NCI-H2107 treated with DMSO at 0.1 percent for 48 hours (cell line): ENCODE measurements around the gene KLHL24.
"Not testable (repeated sequence)": the region's sequence is repeated elsewhere in the genome, so short reads cannot be mapped to it uniquely, and the experiment has no call there.

Source experiments
- DNase-seq: peaks from one replicate; lab custom pipeline; 2025; ENCODE audit not compliant: unreplicated experiment; lab: John Stamatoyannopoulos, UW

KLHL24 gene, protein sequence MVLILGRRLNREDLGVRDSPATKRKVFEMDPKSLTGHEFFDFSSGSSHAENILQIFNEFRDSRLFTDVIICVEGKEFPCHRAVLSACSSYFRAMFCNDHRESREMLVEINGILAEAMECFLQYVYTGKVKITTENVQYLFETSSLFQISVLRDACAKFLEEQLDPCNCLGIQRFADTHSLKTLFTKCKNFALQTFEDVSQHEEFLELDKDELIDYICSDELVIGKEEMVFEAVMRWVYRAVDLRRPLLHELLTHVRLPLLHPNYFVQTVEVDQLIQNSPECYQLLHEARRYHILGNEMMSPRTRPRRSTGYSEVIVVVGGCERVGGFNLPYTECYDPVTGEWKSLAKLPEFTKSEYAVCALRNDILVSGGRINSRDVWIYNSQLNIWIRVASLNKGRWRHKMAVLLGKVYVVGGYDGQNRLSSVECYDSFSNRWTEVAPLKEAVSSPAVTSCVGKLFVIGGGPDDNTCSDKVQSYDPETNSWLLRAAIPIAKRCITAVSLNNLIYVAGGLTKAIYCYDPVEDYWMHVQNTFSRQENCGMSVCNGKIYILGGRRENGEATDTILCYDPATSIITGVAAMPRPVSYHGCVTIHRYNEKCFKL

DNA sequence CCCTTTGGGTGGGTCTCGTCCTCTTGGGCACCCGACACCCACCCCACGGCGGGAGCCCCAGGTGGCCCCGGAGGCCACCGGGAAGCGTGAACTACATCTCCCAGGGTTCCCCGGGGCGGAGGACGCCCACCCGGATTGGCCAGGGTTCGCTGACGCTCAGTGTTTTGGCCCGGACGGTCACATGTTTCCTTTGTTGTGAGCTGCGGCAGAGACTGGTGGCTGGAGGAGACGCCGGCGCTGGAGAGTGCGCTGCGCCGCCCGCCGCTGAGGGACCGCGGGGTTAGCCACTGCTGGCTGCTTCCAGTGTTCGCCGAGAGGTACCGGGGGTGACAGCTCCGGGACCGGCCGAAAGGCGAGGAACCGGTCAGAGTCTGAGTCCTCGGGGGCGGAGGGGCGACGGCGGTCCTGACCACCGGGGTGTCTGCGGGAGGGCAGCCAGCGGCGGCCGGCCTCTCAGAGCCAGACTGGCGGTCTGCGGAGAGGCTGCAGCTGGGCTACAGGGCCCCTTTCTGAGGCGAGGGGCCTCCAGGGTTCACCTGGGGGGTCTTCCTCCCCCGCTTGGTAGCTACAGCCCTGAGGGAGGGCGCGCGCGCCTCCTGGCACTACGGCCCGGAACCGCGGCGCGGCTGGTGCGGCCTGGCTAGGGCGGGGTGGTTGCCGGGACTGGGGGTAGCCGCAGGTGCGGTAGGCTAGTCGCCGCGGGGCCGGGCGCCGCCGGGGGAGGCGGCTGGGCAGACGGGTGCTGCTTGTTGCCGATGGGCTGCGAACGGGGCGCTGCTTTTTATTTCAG, at the start of gene KLHL24:
Gene KLHL24, plus strand, starts transcription at position 193 of the 790 bp plus-strand sequence. CDS start 14,734 bp downstream, outside the sequence.
- DNase-seq = peak; percentile 99

DNA sequence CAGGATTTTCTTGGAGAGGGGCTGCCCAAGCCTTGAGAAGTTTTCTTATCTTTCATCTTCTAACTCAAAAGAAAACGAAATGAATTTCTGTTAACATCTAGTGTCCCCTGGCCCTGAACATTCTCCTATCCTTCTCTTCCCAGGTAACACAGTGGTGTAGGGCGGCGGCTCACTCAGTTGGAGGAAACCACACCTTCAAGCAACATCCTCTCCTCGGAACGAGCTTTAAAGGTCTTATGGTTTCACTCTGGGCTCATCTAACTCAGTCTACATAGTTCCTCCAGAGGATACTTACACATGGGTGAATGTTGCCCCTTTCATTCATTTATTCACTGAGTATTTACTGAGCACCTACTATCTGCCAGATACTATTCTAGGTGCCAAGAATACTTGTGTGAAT, 48.9 kb upstream of the KLHL24 start:
- DNase-seq = no peak

DNA sequence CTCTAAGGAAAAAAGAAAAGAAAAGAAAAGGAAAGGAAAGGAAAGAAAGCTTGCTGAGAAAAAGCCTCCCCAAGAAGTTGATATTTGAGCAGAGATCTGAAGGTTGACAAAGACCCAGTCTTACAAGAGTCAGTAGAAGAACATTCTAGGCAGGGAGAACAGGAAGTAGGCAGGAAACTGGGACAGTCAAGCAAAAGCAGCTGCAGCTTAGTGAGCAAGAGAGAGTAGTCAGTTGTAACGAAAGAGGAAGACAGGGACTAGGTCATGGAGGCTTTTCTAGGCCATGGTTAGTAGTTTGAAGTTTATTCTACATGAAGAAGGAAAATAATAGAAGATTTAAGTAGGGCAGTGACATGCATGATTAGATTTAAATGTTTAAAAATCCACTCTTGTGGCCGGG, 48.1 kb upstream of the KLHL24 start:
- DNase-seq = no peak

DNA sequence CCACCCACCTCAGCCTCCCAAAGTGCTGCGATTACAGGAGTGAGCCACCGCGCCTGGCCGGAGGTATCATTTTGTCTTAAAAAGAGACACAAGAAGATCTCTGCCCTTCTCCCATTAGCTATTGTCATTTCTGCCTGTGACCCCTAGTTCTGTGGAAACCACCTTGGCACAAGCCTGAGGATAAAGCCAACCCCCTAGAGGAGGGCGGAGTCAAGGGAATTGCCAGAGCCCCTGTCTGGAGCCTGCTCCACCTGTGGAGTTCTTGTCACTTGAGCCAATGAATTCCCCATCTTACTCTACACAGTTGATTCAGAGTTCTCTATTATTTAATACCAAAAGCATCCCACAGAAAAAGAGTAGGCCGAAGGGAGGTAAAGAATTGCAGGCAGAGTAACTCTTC, 45.0 kb upstream of the KLHL24 start:
- no peak for DNase-seq

DNA sequence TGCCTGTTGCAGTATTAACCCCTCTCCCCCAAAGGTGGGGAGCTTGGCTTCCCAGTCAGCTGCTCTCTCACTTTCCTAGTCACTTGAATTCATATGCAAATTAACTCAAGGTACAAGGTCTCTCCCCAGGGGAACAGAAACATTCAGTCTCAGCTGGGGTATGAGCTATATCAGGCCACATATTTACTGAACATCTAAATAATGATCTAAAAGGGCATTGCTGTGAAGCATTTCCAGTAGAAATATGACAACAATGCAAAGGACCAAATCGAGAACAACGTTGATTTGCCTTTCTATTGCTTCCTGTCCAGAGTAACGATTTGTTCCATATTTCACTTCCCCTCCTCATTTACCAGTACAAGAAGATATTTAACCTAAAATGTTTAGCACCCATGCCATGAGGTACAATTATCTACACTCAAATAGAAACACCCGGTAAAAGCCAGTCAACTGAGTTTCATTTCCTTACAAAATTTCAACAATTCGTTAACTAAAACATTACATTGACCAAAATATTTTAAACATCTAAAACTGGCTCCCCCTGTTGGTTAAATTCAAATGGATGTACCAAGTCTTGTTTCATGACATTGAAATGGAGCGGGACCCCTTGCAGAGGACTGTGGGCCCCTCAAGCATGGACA, 43.4 kb upstream of the KLHL24 start:
- peak; percentile 41 for DNase-seq

DNA sequence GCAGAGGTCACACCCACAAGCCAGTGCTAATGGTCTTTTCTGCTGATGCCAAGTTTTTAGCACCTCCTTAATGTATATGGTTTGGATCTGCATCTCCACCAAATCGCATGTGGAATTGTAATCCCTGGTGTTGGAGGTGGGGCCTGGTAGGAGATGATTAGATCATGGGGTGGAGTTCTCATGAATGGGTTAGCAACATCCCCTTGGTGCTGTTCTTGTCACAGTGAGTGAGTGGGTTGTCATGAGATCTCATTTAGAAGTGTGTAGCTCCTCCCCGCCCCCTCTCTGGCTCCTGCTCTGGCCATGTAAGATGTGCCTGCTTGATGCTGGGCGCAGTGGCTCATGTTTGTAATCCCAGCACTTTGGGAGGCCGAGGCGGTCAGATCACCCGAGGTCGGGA, 42.6 kb upstream of the KLHL24 start:
- no peak for DNase-seq

DNA sequence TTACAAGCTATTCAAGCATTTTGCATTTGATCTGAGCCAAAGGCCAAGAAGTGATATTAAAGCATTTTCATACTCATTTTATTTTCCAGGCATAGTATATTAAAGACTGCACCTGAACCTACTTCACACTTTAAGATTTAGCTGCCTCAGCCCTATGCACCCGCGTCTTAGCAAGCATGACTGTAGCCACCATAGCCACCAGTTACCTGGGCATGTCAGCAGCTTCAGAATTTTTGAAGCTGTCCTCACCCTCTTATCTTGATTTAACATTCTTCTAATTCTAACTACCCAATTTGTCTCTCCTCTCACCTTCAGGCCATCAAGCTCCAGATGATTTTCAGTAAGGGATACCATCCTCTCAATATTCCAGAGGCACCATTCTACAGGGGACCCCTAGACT, 40.8 kb upstream of the KLHL24 start:
- DNase-seq = no peak

DNA sequence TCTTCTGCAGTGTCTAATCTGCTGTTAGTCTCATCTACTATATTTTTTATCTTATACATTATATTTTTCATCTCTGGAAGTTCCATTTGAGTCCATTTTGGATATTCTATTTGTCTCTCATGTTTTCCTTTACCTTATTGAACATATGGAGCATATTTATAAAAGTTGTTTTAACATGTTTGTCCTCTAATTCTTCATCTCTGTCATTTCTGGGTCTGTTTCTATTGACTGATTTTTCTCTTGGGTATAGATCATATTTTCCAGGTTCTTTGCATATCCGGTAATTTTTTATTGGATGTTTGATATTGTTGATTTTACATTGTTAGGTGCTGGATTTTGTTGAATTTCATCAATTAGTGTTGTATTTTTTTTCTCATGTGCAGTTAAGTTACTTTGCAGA, 37.5 kb upstream of the KLHL24 start:
- DNase-seq = no peak

DNA sequence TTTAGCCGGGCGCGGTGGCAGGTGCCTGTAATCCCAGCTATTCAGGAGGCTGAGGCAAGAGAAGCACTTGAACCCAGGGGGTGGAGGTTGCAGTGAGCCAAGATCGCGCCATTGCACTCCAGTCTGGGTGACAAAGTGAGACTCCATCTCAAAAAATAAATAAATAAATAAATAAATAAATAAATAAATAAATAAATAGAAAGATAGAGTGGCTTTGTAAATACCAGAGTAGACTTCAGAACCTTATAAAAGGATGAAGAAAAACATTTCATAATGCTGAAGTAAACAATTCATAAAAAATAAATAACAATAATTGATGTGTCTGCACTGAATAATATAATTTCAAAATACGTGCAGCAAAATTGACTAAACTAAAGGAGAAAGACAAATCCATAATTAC, 24.1 kb upstream of the KLHL24 start:
- not testable (repeated sequence) for DNase-seq

DNA sequence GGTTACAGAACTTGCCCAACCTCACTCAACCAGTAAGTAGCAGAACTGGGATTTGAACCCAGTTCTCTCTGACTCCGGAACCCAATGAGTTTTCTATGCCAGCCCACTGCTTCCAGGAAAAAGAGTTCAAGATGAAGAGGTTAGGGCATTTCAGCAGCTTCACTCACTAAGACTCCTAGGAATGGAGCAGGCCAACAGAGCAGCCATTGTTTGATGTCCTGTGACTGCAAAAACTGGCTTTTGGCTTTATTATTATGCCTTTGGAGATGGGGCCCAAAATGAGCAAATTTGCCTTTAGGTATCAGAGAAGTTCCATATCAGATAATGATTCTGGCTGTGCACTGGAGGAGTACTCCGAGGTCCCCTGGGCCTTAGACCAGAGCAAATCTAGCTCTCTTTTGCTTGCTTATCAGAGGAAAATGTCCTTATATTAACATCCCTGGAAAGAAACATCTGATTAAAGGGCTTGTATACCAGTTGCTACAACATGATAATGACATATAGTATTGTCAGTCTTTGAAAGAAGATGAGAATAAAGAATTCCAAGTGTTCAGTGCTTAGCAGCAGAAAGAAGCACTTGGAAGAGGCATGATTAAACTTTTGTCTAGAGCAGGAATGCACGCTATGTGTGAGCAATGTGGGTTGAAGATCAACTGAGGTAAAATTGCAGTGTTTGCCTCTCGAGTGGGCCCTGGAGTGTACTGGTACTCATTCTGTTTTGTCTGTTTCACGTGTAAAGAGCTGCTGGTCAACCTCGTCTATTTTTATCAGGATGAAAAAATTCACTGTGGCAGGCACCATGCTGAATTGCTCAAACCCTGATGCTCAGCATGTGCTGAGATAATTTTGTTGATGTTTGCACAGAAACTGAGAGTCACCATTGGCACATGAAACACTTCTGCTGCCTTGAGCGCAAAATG, 21.8 kb upstream of the KLHL24 start:
- no peak for DNase-seq

DNA sequence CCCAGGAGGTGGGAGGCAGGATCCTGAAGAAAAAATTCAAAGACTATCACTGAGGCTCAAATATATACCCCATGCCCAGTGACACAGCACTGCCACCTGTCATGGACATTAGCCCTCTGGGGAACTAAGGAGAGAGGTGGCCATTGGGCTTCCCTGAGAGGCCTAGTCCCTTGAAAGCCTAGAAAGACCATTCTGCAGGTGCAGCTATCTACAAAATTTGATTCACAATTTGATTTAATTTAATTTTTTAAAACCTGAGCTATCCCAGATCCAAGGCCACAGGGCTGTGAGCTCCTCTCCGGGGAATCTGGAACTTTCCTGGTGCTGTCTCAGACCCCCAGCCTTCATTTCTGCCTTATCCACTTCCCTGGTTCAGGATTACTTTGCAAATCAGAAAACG, 16.9 kb upstream of the KLHL24 start:
- DNase-seq = no peak

DNA sequence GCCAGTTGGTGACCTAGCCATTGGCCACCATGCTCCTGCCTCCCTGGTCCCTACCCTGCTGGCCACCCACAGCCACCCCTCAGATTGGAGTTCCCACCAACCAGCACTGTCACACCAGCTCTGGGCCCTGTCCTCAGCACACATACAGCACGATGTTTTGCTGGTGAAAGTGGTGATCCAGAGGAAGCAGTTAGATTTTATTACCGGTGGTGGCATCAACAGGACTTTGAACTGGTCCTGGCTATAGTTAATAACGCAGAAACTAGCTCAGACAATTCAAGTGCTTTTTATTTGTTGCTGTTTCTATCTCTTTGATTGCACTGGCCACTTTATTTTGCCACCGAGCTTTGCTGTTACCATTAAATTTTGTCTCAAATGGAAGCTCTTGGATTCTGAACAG, 16.4 kb upstream of the KLHL24 start:
- no peak for DNase-seq

DNA sequence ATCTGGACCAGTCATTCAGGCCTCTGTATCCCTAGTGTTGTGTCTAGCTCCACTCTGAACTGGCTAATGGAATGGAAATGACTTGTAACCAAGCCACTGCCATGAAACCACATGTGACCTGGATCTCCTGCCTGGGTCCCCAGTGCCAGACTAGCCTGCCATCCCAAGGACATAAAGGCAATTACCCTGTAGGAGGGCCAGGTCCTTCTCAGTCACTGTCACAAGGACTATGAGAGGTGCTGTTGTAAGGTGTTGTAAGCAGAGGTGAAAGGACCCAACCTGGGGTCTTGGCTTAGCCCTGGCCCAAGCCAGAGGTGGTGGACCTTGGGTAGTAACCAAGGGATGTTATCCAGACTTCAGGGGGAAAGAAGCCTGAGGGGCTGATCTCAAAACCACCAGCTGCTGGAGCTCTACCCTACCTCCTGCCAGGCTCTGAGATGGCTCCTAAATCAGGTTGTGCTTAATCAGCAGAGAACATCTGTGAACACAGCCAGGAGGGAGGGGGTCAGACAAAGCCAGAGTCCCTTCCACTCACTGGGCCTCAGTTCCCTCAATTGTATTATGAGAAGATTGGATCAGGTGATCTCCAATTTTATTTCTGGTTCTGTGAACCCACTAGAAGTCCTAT, 15.7 kb upstream of the KLHL24 start:
- DNase-seq = no peak

DNA sequence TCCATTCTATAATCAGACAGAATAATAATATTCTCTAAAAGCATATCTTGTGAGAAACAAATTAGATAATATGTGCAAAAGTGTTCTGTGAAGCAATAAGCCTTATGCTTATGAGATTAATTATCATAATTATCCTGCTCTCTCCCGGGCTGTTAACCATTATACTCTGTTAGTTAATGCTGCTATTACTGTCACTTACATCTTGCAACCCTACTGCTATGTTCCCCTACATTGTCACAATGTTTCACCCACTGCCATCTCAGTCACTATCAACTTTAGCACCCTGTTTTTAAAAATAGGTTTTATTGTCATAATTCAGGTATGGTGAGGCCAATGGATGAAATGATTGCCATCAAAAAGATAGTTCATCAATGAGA, 15.2 kb upstream of the KLHL24 start:
- DNase-seq = no peak

DNA sequence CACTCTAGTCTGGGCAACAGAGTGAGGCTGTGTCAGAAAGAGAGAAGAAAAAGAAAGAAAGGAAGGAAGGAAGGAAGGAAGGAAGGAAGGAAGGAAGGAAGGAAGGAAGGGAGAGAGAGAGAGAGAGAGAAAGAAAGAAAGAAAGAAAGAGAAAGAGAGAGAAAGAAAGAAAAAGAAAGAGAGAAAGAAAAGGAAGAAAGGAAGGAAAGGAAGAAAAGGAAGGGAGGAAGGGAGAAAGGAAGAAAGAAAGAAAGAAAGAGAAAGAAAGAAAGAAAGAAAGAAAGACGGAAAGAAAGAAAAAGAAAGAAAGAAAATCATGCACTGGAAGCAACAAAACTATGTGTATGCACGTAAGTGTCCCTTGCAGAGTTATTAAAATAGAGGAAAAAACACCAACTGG, 12.9 kb upstream of the KLHL24 start:
- not testable (repeated sequence) for DNase-seq

DNA sequence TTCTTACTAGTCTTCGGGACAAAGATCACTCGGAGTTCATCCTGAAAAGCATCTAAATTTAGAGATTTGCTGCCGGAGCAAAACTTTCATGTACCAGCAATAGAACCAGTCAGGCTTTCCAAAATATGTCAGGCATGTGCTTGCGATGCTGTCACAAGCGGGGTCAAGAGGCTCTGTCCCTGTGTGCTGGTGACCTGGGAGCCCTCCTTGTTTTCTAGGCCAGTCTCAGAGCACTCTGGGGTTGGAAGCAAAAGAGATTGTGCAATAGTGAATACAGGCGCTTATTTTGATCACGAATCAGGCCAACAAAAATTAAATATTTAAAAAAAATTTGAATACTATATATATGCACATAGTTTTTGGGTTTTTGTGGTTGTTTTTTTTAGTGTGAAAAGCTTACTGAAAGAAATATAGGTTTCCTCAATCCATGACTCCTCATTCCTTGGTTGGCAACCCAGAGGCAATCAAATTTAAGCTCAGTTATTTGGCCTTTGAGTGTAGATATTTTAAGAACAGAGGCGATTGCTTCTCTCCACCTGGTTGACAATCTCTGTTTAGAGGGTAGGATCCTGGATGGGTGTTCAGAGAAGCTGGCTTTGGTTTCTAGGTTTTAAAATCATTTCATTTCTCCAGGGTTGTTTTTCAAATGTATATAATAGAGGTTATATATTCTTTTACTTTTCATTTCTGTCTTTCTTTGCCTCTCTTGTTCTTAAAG, 8.4 kb upstream of the KLHL24 start:
- DNase-seq = no peak

DNA sequence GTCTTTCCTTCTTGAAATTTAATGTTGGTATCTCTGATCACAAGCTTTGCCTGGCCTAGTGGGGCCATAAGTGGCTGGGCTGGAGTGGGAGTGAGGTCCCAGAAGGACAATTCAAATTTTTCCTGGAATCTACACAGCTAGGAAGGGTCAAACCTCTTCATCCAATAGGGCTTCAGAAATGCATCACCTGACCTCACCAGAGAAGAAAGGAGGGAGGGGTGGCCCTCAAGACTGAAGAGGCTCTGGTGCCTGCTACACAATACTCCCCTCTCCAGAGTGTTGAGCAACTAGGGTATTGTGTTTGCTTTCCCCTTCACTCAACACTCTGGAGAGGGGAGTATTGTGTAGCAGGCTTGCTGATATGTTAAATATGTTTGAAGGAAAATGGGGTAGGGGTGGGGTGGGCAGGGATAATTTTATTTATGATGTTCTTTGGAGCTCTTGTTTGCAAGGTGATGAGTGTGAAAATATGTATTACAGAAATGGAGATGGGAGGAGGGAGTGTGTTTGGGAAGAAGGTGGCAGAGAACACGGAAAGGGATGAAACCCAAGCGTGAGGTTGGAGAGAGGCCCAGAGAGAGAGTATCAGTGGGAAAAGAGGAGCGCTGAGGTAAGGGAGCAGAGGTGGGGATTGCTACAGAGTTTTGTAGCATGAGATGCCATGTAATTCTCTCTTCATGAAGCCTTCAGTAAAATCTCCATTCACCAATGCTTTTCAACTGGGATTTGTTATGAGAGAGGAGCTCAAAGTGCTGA, 5.7 kb upstream of the KLHL24 start:
- peak; percentile 98 for DNase-seq

DNA sequence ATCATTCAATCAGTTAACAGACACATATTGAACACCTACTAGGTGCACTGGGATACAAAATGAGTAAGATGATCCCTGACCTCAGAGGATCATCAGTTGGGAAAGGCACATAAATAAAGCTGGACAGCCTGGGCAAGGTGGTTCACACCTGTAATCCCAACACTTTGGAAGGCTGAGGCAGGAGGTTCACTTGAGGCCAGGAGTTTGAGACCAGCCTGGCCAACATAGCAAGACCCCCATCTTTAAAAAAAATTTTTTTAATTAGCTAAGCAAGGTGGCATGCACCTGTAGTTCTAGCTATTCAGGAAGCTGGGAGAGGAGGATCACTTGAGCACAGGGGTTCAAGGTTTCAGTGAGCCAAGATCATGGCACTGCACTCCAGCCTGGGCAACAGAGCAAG, 3.7 kb upstream of the KLHL24 start:
- DNase-seq = no peak

DNA sequence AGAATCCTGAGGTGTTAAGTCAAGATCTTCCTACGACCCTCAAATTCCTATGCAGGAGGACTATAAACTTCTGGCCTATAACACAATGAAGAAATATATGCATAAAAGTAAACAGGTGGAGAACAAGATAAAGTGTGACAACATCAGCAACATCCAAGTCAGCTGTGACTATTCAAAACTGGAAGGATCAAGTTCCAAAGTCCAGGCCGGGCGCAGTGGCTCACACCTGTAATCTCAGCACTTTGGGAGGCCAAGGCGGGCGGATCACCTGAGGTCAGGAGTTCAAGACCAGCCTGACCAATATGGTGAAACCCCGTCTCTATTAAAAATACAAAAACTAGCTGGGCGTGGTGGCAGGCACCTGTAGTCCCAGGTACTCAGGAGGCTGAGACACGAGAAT, 2.7 kb upstream of the KLHL24 start:
- not testable (repeated sequence) for DNase-seq
